GM19023 (cell line): ENCODE data around the gene KLB.

ENCODE experiments used
- ATAC-seq: cut with Tn5 transposase; IDR thresholded peaks from one replicate; pipeline ENCODE4 v1.9.1; 2021; ENCODE audit warnings: mild to moderate bottlenecking, moderate library complexity; ENCODE audit not compliant: unreplicated experiment

KLB gene

DNA sequence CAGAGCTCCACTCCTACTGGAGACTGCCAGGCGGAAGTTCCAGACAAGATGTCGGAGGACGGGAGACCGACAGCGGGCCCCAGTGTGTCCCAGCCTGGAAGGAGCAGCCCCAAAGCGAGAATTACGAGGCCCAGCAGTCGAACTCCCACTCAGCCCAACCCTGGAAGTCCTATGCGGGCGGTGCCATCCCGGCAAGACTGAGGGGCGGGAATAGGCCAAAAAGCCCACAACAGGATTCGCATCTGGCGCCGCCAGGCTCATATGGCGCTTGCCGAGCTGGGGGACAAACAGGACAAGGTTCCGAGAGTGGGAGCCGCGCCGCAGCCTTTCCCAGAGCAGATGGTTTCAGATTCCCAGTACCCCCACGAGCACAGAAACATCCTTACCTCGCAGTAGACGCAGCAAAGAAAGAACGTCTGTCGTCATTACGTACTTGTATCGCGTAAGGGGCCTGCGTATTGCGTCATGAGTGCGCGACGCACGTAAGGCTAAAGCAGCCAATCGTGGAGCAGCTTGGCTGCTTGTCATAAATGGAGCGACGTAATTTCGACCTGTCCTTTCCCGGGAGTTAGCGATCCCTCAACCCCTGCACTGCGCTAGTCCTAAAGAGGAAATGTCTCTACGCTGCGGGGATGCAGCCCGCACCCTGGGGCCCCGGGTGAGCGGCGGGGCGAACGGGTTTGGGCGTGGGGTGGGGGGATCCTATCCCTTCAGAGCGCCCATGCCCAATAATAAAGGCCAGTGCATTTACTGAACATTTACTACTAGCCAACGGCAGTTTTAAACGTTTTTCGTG lies 52.0 kb downstream of the KLB start, which contains the start of the genes LIAS and RPL9:
Gene LIAS (plus strand): TSS at position 552 of the 796 bp plus-strand sequence. CDS start 62 bp downstream, at position 614.
Gene RPL9 (minus strand): TSS at position 418 of the 796 bp plus-strand sequence. CDS start 483 bp downstream, outside the sequence.
- peak; percentile 90 for ATAC-seq

DNA sequence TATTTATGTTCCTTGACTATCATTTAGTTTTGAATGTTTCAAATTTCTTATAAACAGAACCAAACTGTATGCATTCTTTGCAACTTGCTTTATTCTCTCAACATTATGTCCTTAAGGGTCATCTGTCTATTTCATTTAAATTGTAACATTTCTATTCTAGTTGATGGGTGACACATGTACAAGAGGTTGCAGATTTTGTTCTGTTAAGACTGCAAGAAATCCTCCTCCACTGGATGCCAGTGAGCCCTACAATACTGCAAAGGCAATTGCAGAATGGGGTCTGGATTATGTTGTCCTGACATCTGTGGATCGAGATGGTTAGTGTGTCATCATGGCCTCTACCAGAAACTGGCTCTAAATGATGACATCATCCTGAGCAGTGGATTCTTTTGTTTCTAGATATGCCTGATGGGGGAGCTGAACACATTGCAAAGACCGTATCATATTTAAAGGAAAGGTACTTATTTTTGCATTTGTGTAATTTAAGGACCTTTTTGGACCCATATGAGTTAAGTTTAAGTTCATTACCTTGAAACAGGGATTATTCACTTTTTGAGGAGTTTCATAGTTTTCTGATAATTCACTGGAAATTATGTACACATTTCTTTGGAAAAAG lies 58.3 kb downstream of the KLB start:
- no peak for ATAC-seq

DNA sequence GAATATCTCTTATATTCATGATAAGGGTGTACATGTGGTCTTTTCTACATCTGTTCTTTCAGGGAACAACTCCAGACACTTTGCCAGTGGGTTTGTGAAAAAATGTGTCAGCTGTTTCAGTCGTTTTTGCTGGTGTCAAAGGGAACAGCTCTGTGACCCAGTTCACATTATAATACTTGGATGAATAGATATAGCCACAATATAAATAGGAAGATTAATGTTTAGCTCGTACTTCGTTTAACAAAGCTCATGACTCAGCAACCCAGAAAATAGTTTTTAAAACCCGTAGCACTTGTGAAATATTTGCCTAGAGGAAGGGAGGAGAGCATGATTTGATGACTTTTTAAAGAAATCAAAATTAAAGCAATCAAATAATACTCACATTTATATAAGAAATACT lies 60.0 kb downstream of the KLB start:
- no peak for ATAC-seq

DNA sequence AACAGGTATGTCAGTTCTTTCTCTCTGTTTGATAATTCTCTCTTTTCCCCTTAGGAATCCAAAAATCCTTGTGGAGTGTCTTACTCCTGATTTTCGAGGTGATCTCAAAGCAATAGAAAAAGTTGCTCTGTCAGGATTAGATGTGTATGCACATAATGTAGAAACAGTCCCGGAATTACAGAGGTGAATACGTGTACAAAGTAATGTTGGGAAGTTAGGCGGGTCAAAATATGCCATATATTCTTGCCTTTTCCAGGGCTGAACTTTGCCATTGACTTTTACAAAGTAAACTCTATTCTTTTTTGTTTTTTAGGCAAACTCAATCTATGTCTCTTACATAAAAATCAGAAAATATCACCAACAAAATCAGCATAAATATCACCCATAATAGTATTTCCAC lies 60.7 kb downstream of the KLB start:
- ATAC-seq = no peak

DNA sequence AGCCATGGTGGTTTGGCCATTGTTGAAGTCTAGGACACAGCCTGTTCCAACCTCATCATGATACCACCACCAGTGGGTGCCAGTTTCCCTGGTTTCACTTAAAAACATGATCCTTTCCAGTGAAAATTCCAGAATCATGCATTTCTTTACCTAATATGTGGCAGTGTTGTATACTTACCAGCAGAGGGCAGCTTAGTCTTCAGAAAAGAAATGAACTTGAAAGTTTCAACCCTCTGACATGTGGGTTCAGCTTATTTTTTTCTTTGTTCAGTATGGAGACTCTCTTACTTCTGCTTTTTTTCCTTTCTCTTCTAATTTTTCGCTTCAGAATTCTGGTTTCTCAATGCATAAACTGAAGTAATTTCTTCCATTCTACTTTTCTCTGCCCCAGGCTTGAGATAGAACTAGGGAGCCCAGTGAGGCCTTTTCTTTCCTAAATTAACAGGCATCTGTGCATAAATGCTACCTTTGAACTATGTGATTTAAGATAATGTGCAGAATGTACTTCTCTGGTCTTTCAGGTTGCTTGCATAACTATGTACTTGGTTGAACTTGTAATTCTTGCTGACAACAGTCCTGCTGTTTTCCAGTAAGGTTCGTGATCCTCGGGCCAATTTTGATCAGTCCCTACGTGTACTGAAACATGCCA lies 62.8 kb downstream of the KLB start:
- ATAC-seq = peak; percentile 79

DNA sequence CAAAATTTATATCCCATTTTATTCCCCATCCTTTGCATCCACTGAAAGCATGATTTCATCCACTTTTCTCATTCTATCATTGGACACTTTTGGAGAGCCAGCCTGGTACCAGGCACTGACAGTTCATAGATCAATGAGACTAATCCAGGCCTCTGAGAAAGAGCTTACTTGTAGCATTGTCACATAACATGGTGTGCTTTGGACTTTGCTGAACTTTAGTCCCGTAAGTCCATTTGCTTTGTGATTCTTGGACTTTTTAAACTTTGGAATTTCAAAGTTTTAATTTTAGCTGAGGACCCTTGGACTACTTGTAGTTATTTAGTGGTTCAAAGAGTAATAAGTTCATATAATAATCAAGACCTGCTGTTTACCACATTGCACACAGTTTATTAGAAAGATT lies 63.7 kb downstream of the KLB start:
- ATAC-seq = no peak

DNA sequence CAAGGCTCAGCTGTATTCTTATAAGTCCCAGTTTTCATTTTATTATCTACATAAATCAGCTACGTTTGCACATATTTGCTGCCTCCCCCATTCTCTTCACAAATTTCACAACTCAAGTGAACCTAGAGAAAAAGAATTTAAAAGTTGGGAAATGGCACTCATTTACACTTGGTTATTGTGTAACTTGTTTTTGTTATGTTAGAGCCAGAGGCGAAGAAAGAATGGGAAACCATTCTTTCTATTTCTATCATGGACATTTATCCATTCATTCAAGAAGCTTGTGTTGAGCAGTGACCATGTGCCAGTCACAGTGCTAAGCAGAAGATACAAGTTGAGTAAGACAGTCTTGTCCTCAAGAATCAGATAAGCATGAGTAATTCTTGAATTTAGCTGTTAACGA lies 65.7 kb downstream of the KLB start:
- ATAC-seq = no peak

DNA sequence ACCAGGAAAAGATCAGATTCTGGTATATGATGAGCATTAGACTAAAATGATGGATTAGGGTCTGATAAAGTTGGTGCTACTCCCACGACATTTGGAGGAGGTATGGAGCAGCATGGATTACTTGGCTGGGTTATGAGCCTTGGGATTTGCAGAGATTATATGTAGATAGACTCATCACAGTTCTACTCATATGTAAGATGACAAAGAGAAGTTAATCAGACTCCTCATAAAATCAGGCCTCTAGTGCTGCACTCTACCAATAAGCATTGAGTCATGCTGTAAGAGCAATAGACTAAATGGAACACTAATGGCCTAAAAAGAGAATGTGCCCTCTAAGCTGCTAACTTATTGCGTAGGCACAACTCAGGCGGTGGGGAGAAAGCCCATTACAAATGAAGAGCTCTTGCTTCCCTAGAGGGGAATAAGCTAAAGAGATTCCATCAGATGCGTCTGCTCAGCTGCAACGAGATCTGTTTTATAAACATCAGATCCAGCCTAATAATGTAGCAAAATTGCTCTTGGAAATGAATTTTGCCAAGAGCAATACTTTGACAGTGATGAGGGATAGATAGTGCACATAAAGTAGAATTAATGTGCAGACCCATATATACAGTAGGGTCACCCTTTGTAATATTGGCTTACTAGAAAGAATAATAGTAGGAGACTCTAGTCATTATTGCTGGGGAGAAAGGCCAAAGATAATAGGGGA lies 69.6 kb downstream of the KLB start:
- ATAC-seq = no peak

DNA sequence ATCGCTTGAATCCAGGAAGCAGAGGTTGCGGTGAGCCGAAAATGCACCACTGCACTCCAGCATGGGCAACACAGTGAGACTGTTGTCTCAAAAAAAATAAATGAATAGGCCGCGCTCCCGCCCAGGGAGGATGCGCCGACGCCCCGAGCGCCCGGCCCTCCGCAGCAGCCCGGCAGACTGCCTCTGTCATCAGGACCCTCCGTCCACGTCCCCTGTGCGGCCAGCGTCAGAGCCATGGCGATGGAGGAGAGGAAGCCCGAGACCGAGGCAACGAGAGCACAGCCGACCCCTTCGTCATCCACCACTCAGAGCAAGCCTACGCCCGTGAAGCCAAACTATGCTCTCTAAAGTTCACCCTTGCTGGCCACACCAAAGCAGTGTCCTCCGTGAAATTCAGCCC lies 73.5 kb downstream of the KLB start:
- no peak for ATAC-seq

DNA sequence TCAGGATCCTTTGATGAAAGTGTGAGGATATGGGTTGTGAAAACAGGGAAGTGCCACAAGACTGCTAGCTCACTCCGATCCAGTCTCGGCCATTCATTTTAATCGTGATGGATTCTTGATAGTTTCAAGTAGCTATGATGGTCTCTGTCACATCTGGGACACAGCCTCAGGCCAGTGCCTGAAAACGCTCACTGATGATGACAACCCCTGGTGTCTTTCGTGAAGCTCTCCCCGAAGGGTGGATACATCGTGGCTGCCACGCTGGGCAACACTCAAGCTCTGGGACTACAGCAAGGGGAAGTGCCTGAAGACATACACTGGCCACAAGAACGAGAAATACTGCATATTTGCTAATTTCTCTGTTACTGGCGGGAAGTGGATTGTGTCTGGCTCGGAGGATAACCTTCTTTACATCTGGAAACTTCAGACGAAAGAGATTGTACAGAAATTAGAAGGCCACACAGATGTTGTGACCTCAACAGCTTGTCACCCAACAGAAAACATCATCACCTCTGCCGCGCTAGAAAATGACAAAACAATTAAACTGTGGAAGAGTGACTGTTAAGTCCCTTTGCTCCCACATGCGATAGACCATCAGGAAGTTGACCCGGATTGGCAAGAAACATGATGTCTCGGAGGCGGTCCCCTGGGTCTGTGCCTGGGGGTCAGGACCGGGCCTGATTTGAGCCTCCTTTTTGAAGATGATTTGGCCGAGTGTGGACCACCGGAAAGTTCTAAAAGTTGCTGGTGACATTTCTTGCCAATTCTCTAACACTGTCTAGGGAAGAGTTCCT lies 74.4 kb downstream of the KLB start:
- no peak for ATAC-seq

DNA sequence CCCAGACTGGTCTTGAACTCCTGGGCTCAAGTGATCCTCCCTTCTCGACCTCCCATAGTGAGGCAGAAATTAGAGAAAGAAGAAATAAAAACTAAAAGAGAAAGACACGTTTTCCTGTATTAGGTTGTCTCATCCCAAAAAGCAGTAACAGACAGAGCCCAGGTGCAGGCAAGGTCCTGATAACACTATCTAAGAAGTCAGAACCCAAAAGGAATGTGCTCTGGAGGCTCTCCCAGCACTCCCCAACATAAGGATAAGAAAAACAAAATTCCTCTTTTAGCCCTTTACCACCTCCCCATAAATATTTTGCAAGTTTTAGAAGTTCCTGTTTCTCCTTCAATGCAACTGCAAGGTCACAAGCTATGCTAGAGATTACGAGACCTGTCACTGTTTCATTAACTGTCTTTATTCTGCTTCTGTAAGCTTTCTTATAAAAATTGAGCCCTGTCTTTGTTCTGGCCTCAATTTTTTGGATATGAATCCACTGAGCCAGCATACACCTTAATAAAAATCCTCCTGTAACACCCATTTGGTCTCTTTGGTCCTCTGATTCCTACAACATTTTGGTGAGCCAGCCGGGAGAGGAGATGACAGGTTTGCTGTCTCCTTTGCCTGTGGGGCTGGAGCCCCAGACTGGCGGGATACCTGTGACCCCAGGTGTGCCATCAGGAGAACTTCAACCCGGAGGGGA lies 78.0 kb downstream of the KLB start:
- ATAC-seq = no peak

DNA sequence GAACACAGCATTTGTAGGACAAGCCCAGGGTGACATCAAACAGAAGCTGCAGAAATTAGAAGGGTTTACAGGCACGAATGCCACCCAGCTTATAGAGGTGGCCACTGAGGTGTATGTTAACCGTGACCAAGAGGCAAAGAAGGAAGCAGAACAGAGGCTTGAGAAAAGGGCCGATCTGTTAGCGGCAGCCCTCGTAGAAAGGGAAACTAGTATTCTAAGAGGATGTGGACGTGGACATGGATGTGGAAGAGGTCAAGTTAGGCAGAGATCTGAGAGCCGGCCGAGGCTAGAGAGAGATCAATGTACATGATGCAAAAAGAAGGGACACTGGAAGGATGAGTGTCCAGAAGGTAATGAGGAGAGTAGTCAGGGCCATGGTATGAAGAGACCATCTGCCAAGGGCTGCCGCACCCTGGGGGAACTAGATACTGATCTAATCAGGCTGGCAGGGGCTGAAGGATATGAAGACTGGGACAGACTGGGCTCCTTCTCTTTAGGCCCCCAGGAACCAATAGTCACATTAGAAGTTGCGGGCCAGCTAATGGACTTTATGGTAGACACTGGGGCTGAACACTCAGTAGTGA lies 79.6 kb downstream of the KLB start:
- ATAC-seq = no peak

DNA sequence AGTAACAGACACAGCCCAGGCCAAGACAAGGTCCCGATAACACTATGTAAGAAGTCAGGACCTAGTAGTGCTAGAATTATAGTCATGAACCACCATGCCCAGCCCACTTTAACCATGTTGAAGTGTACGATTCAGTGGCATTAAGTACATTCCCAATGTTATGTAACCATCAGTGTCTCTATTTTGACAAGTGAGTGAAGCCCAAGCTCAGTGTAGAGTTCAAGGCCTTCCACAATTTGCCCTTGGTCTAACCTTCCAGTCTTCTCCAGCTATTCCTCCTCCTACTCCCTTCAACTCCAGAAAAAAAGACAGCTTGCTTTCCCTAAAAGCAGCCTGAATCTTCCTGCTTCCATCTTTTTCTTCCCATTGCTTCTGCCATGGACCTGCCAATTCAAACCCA lies 83.6 kb downstream of the KLB start:
- no peak for ATAC-seq

DNA sequence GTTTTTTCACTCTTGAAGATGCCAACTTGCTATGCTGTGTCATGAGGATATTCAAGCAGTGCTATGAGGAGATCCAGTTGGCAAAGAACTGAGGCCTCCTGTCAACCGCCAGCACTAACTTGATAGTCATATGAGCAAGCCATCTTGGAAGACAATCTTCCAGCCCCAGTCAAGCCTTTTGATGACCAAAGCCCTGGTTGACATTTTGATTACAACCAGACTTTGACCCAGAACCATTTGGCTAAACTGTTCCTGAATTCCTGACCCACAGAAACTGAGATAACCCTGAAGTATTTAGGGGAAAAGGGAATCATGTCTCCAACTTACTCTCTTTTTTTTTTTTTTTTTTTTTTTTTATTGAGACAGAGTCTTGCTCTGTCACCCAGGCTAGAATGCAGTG lies 87.6 kb downstream of the KLB start:
- ATAC-seq = no peak

DNA sequence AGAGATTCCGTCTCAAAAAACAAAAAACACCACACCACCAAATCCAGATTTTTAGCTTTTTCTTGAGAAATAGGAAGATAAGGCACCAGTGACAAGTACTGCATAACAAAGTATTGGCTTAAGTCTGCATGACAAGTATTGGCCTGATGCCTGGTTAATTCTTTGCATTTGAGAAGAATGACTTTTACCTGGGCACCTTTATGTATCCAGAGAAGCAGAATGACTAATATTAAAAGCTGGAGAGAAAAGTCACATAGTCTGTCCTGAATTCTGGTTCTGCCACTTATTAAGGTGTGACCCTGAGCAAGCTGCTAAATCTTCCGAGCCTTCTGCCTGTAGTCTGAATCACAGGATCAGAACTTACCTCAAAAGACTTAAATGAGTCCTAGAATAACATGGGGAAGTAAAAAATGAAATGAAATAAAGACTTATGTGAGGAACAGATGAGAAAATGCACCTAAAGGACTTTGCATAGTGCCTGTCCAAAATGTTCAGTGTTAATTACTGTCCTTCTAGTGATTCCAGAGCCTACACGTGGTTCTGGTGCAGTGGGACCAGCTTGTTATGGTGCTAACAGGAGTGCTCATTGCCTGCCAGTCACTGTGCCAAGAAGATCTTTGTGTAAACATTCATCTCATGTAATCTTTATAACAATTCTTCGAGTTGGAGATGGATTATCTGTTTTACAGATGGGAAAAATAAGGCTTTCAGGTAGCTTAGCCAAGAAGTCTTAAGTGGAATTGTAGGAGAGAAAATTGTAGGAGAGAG lies 88.9 kb downstream of the KLB start:
- no peak for ATAC-seq

DNA sequence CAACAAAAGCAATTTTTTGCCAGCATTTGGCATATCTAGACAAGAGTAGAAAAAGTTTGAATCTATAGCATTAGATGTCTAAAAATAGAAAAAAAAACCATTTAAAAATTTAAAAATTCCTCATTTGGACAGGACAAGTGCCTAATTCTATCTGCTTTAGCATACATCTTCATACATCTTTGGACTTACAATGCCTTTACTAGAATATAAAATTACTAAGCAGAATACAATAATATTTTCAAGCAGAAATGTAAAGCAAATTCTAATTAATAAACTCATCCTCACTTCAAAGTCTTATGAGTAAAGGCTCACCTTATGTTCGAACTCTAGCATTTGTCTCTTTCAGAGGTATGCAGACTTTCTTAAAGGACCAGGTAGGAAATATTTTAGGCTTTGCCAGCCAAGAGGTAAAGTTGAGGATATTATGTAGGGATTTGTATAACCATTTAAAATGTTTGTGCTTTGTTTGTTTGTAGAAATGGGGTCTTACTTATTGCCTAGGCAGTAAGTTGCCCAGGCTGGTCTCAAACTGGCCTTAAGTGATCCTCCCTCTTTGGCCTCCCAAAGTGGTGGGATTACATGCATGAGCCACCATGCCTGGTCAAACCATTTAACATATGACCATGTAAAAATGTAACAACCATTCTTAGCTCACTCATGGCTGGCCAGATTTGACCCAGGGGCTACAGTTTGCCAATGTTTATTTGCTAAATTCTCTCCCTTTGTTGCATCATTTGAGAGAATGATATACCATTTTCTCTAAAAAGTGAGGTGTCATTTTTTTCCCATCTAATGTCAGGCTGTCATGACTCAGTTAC lies 91.4 kb downstream of the KLB start:
- ATAC-seq = no peak

DNA sequence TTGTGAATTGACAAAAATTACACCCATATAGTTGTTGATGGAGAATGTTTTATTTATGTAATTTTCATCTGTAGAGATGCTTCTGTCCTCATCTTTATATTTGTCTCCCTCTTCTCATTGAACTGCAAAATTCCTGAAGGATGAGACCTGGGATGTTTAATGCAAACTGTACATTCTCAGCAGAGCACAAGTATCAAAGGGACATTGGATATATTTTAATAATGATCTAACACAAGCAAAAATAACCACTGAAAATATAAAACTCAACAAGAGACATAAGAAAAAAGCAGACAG lies 91.9 kb downstream of the KLB start:
- no peak for ATAC-seq
